ENCODE measurements around the gene ARHGEF11. TPM values are rescaled to one million over a fixed set of nuclear protein-coding genes. Genes with fewer than 3 reads are reported as not detected.

The ARHGEF11 gene
- total and polyA plus RNA-seq, 9 of the 15 experiments (the other 6 are each of a cell fraction or from before 2014, with no cell fraction given) = 0.14 to 15.5 (median 9.0) TPM

DNA sequence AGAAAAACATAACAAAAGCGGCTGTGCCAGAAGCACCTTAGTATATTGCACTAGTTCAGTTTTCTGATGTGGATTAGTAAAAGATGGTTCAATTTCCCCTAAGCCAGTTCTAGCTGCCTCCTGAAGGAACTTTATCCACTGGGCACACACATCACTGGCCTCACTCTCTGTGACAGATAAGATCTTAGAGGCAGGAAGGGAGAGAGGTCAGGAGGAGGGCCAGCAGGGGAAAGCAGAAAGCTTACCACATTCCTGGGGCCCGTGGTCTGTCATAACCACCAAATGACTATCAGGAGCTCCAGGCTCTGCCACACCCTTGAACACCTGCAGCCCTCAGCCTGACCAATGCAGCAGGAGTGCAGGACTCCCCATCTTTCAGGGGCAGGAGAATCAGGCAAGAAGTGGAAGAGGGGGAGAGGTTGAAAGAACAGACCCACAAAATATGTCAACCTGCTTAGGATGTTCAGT, 87.3 kb downstream of the ARHGEF11 start (continued):
- TF ChIP-seq TEAD4 (IDR thresholded peaks at IDR 0.05; ENCODE audit: low read length) (peak; percentile 99), TEAD4 (CRISPR knock-in tag; IDR thresholded peaks at IDR 0.05; ENCODE audit: borderline replicate concordance) (no peak), ZNF41 (CRISPR knock-in tag; conservative IDR thresholded peaks at IDR 0.05) (peak; percentile 44; the same call in 1 of the 2 replicates), HDAC6 (IDR thresholded peaks at IDR 0.05; ENCODE audit: low read depth, low read length) (no peak), TBL1XR1 (IDR thresholded peaks at IDR 0.05; ENCODE audit: low read length in 2 of 2) (peak; percentile 74 to 90; a peak in 3 of 4 replicates), KAT7 (CRISPR knock-in tag; IDR thresholded peaks at IDR 0.05; ENCODE audit: borderline replicate concordance) (0 out of 2 replicates have a peak, but pooled peaks have one; percentile 10), ZNF778 (CRISPR knock-in tag; IDR thresholded peaks at IDR 0.05) (no peak), ZNF699 (CRISPR knock-in tag; IDR thresholded peaks at IDR 0.05; ENCODE audit: insufficient replicate concordance) (no peak)
- TF ChIP-seq, protein P1, sequence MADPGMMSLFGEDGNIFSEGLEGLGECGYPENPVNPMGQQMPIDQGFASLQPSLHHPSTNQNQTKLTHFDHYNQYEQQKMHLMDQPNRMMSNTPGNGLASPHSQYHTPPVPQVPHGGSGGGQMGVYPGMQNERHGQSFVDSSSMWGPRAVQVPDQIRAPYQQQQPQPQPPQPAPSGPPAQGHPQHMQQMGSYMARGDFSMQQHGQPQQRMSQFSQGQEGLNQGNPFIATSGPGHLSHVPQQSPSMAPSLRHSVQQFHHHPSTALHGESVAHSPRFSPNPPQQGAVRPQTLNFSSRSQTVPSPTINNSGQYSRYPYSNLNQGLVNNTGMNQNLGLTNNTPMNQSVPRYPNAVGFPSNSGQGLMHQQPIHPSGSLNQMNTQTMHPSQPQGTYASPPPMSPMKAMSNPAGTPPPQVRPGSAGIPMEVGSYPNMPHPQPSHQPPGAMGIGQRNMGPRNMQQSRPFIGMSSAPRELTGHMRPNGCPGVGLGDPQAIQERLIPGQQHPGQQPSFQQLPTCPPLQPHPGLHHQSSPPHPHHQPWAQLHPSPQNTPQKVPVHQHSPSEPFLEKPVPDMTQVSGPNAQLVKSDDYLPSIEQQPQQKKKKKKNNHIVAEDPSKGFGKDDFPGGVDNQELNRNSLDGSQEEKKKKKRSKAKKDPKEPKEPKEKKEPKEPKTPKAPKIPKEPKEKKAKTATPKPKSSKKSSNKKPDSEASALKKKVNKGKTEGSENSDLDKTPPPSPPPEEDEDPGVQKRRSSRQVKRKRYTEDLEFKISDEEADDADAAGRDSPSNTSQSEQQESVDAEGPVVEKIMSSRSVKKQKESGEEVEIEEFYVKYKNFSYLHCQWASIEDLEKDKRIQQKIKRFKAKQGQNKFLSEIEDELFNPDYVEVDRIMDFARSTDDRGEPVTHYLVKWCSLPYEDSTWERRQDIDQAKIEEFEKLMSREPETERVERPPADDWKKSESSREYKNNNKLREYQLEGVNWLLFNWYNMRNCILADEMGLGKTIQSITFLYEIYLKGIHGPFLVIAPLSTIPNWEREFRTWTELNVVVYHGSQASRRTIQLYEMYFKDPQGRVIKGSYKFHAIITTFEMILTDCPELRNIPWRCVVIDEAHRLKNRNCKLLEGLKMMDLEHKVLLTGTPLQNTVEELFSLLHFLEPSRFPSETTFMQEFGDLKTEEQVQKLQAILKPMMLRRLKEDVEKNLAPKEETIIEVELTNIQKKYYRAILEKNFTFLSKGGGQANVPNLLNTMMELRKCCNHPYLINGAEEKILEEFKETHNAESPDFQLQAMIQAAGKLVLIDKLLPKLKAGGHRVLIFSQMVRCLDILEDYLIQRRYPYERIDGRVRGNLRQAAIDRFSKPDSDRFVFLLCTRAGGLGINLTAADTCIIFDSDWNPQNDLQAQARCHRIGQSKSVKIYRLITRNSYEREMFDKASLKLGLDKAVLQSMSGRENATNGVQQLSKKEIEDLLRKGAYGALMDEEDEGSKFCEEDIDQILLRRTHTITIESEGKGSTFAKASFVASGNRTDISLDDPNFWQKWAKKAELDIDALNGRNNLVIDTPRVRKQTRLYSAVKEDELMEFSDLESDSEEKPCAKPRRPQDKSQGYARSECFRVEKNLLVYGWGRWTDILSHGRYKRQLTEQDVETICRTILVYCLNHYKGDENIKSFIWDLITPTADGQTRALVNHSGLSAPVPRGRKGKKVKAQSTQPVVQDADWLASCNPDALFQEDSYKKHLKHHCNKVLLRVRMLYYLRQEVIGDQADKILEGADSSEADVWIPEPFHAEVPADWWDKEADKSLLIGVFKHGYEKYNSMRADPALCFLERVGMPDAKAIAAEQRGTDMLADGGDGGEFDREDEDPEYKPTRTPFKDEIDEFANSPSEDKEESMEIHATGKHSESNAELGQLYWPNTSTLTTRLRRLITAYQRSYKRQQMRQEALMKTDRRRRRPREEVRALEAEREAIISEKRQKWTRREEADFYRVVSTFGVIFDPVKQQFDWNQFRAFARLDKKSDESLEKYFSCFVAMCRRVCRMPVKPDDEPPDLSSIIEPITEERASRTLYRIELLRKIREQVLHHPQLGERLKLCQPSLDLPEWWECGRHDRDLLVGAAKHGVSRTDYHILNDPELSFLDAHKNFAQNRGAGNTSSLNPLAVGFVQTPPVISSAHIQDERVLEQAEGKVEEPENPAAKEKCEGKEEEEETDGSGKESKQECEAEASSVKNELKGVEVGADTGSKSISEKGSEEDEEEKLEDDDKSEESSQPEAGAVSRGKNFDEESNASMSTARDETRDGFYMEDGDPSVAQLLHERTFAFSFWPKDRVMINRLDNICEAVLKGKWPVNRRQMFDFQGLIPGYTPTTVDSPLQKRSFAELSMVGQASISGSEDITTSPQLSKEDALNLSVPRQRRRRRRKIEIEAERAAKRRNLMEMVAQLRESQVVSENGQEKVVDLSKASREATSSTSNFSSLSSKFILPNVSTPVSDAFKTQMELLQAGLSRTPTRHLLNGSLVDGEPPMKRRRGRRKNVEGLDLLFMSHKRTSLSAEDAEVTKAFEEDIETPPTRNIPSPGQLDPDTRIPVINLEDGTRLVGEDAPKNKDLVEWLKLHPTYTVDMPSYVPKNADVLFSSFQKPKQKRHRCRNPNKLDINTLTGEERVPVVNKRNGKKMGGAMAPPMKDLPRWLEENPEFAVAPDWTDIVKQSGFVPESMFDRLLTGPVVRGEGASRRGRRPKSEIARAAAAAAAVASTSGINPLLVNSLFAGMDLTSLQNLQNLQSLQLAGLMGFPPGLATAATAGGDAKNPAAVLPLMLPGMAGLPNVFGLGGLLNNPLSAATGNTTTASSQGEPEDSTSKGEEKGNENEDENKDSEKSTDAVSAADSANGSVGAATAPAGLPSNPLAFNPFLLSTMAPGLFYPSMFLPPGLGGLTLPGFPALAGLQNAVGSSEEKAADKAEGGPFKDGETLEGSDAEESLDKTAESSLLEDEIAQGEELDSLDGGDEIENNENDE (IDR thresholded peaks at IDR 0.05; ENCODE audit: low read depth, low read length) = no peak
- TF ChIP-seq, protein P2, sequence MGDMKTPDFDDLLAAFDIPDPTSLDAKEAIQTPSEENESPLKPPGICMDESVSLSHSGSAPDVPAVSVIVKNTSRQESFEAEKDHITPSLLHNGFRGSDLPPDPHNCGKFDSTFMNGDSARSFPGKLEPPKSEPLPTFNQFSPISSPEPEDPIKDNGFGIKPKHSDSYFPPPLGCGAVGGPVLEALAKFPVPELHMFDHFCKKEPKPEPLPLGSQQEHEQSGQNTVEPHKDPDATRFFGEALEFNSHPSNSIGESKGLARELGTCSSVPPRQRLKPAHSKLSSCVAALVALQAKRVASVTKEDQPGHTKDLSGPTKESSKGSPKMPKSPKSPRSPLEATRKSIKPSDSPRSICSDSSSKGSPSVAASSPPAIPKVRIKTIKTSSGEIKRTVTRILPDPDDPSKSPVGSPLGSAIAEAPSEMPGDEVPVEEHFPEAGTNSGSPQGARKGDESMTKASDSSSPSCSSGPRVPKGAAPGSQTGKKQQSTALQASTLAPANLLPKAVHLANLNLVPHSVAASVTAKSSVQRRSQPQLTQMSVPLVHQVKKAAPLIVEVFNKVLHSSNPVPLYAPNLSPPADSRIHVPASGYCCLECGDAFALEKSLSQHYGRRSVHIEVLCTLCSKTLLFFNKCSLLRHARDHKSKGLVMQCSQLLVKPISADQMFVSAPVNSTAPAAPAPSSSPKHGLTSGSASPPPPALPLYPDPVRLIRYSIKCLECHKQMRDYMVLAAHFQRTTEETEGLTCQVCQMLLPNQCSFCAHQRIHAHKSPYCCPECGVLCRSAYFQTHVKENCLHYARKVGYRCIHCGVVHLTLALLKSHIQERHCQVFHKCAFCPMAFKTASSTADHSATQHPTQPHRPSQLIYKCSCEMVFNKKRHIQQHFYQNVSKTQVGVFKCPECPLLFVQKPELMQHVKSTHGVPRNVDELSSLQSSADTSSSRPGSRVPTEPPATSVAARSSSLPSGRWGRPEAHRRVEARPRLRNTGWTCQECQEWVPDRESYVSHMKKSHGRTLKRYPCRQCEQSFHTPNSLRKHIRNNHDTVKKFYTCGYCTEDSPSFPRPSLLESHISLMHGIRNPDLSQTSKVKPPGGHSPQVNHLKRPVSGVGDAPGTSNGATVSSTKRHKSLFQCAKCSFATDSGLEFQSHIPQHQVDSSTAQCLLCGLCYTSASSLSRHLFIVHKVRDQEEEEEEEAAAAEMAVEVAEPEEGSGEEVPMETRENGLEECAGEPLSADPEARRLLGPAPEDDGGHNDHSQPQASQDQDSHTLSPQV (IDR thresholded peaks at IDR 0.05) = peak; percentile 71; the same call in 1 of the 2 replicates
- TF ChIP-seq, protein P3, sequence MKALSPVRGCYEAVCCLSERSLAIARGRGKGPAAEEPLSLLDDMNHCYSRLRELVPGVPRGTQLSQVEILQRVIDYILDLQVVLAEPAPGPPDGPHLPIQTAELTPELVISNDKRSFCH (CRISPR knock-in tag; IDR thresholded peaks at IDR 0.05) = no peak
- TF ChIP-seq, protein P3 (tag; IDR thresholded peaks at IDR 0.05) = peak; percentile 90

Measured in K562 (cell line).